HEK293 (cell line): ENCODE results near the gene VPS9D1.
"Not testable (repeated sequence)": the region's sequence is repeated elsewhere in the genome, so short reads cannot be mapped to it uniquely, and the experiment has no call there.

Experiments used
- BCL11B ChIP-seq: fragments of 450-650 bp; formaldehyde crosslinking; IDR thresholded peaks from 2 replicates; pipeline ENCODE4 v1.5.1; 2016; ENCODE audit warnings: low read depth, missing biosample characterization, missing genetic modification characterization
- CTCF ChIP-seq: fragments of 450-650 bp; formaldehyde crosslinking; IDR thresholded peaks from 2 replicates; pipeline ENCODE4 v1.5.1; 2016; ENCODE audit warnings: missing biosample characterization, missing genetic modification characterization
- ELK4 ChIP-seq: IDR thresholded peaks from 2 replicates; pipeline ENCODE4 v1.6.1; 2011; ENCODE audit warnings: mild to moderate bottlenecking, low read depth, low read length, borderline replicate concordance
- MYNN ChIP-seq: fragments of 450-650 bp; formaldehyde crosslinking; IDR thresholded peaks from 2 replicates; pipeline ENCODE4 v1.5.1; 2016; ENCODE audit warnings: missing biosample characterization, missing genetic modification characterization, borderline replicate concordance
- TRIM28 ChIP-seq: IDR thresholded peaks from 2 replicates; pipeline ENCODE4 v1.6.1; 2011; ENCODE audit warnings: low read length, control low read depth, borderline replicate concordance
- ZBTB49 ChIP-seq: fragments of 450-650 bp; formaldehyde crosslinking; IDR thresholded peaks from 2 replicates; pipeline ENCODE4 v1.5.1; 2016; ENCODE audit warnings: missing biosample characterization, missing genetic modification characterization, low read depth
- ZNF146 ChIP-seq: fragments of 450-650 bp; formaldehyde crosslinking; IDR thresholded peaks from 2 replicates; pipeline ENCODE4 v1.5.1; 2016; ENCODE audit warnings: missing biosample characterization, missing genetic modification characterization
- ZNF274 ChIP-seq, 2 experiments: fragments of 200-500 bp in 1 of 2; fragments of 450-650 bp in 1 of 2; sonication (Bioruptor generic) in 1 of 2; formaldehyde crosslinking in 1 of 2; IDR thresholded peaks; 2 replicates each; pipeline versions ENCODE4 v1.5.1 to v1.6.1; 2014 to 2016; ENCODE audit warnings: borderline replicate concordance in 1 of 2, inconsistent platforms in 1 of 2, low read length in 1 of 2, missing biosample characterization in 1 of 2, missing genetic modification characterization in 1 of 2
- ZNF514 ChIP-seq: fragments of 450-650 bp; formaldehyde crosslinking; IDR thresholded peaks from 2 replicates; pipeline ENCODE4 v1.5.1; 2016; ENCODE audit warnings: missing biosample characterization, missing genetic modification characterization
- ZNF610 ChIP-seq: fragments of 450-650 bp; formaldehyde crosslinking; IDR thresholded peaks from 2 replicates; pipeline ENCODE4 v1.5.1; 2016; ENCODE audit warnings: missing biosample characterization, missing genetic modification characterization, borderline replicate concordance
- TF ChIP-seq, protein P1 (sequence below): fragments of 450-650 bp; formaldehyde crosslinking; IDR thresholded peaks from 2 replicates; pipeline ENCODE4 v1.5.1; 2017; ENCODE audit warnings: missing biosample characterization, missing genetic modification characterization
- TF ChIP-seq, protein P2 (sequence below): fragments of 450-650 bp; formaldehyde crosslinking; IDR thresholded peaks from 2 replicates; pipeline ENCODE4 v1.5.1; 2017; ENCODE audit warnings: missing biosample characterization, missing genetic modification characterization

DNA sequence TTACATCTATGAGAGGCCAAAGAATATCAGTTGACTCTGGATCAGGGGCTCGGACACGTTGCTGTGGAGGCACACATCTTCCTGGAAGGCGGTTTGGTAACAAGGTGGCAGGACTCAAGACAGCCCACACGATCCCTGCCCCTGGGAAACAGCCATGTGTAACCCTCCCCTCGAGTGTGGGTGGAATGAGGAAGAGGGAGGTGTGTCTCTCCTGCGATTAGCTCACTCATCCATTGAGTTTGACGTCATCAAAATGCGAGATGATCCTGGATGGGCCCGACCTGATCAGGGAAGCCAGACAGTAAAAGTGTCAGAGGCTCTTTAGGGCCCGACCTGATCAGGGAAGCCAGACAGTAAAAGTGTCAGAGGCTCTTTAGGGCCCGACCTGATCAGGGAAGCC is 56.5 kb downstream of the VPS9D1 start:
- TF ChIP-seq ZNF146 (tag by site-specific recombination); CTCF (tag by site-specific recombination); ZNF274 (IDR thresholded peaks at IDR 0.05; ENCODE audit: low read length); ZNF274 (tag by site-specific recombination; IDR thresholded peaks at IDR 0.05; ENCODE audit: borderline replicate concordance); ZNF514; ZBTB49 (tag by site-specific recombination); ELK4; ZNF610; TRIM28; MYNN (tag by site-specific recombination); BCL11B (tag by site-specific recombination): not testable (repeated sequence)
- TF ChIP-seq, protein P1, sequence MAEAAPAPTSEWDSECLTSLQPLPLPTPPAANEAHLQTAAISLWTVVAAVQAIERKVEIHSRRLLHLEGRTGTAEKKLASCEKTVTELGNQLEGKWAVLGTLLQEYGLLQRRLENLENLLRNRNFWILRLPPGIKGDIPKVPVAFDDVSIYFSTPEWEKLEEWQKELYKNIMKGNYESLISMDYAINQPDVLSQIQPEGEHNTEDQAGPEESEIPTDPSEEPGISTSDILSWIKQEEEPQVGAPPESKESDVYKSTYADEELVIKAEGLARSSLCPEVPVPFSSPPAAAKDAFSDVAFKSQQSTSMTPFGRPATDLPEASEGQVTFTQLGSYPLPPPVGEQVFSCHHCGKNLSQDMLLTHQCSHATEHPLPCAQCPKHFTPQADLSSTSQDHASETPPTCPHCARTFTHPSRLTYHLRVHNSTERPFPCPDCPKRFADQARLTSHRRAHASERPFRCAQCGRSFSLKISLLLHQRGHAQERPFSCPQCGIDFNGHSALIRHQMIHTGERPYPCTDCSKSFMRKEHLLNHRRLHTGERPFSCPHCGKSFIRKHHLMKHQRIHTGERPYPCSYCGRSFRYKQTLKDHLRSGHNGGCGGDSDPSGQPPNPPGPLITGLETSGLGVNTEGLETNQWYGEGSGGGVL (tag by site-specific recombination) = not testable (repeated sequence)
- TF ChIP-seq, protein P2, sequence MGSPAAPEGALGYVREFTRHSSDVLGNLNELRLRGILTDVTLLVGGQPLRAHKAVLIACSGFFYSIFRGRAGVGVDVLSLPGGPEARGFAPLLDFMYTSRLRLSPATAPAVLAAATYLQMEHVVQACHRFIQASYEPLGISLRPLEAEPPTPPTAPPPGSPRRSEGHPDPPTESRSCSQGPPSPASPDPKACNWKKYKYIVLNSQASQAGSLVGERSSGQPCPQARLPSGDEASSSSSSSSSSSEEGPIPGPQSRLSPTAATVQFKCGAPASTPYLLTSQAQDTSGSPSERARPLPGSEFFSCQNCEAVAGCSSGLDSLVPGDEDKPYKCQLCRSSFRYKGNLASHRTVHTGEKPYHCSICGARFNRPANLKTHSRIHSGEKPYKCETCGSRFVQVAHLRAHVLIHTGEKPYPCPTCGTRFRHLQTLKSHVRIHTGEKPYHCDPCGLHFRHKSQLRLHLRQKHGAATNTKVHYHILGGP (tag by site-specific recombination) = not testable (repeated sequence)
